ENCODE data around the gene ZNF217. TPM values are rescaled to one million over a fixed set of nuclear protein-coding genes. Genes with fewer than 3 reads are reported as not detected.
A peak's percentile ranks its signal among the peaks of the same experiment; 100 is the strongest.

Gene ZNF217
- total and polyA plus RNA-seq, 2 donors (not counting 1 experiment from before 2014, with no cell fraction given) = 15.5 to 92.6 TPM

DNA sequence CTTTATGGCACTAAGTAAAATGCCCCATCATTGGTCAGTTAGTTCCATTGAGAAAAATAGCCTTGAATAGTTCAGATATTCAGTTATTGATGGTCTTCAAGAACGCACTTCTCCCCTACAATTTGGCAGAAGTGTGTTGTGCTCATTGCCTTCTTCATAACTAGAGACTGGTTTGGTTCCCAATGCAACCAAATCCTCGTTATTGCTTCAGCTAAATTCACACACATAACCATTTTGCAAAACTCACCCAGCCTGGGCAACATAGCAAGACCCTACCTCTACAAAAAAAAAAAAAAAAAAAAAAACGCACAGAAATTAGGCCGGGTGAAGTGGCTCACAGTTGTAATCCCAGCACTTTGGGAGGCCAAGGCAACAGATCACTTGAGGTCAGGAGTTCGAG lies 32.1 kb downstream of the ZNF217 start:
- Mint-ChIP-seq H3K9me3 (ENCODE audit: insufficient read depth) (no peaks in the 10 kb centered on the region), H3K27me3 (no peaks in the 10 kb centered on the region), H3K4me1 (no peaks in the 10 kb centered on the region), H3K27ac (no peak overlapping the region), H3K4me3 (no peak overlapping the region)
- H3K4me1 ChIP-seq (ENCODE audit: control insufficient read depth in 2 of 2, insufficient read depth in 2 of 2, low read length in 2 of 2) = no peaks in the 10 kb centered on the region
- H3K79me2 ChIP-seq (ENCODE audit: control insufficient read depth, insufficient read depth, low read length) = peaks cover 13% of the 10 kb centered on the region
- no peaks in the 10 kb centered on the region for H4K20me1 ChIP-seq (ENCODE audit: control insufficient read depth, insufficient read depth, low read length, poor library complexity, severe bottlenecking)
- no peak overlapping the region for H3K4me2 ChIP-seq (replicated peaks; ENCODE audit: low read depth, low read length, poor library complexity, severe bottlenecking)
- no peak for ATAC-seq (ENCODE audit: low read depth)
- no peak for DNase-seq
- H3K9me3 ChIP-seq (ENCODE audit: control extremely low read depth in 1 of 3, control insufficient read depth in 2 of 3, insufficient read depth in 1 of 3, low read length in 2 of 3) = no peaks in the 10 kb centered on the region
- H3K27ac ChIP-seq (ENCODE audit: low read length in 2 of 2) = no peak overlapping the region
- no peaks in the 10 kb centered on the region for H3K27me3 ChIP-seq (replicated peaks in 1 of 4; ENCODE audit: control extremely low read depth in 1 of 4, control insufficient read depth in 3 of 4, insufficient read depth in 4 of 4, low read length in 3 of 4)
- H3K9ac ChIP-seq (ENCODE audit: low read length) = no peak overlapping the region
- TF ChIP-seq CTCF (IDR thresholded peaks at IDR 0.05) (no peak), EZH2 (IDR thresholded peaks at IDR 0.05; ENCODE audit: borderline replicate concordance, insufficient read depth, low read depth, low read length, poor library complexity, severe bottlenecking) (no peak)
- 80% methylated on average over 1 of the region's 5 CpGs for WGBS (ENCODE audit: insufficient coverage)
- CTCF ChIA-PET = interaction anchor here (0.7 to 1.3 kb wide), 3 partner anchors 76 to 378 kb away, joined by 3 to 5 read pairs (median 3); no protein-coding TSS in a partner anchor
- POLR2A ChIA-PET = no interaction called here
- H3K36me3 ChIP-seq (replicated peaks in 1 of 2; ENCODE audit: control extremely low read depth in 1 of 2, control insufficient read depth in 1 of 2, extremely low read depth in 1 of 2, insufficient read depth in 2 of 2, low read length in 1 of 2) = peaks cover 6 to 17% of the 10 kb centered on the region in 2 experiments
- H2AFZ ChIP-seq (ENCODE audit: insufficient read depth, low read depth, low read length, poor library complexity, severe bottlenecking) = no peak overlapping the region
- intact Hi-C loops (cut with micrococcal nuclease) = no loop called here
- no peak overlapping the region for H3K4me3 ChIP-seq (ENCODE audit: control extremely low read depth in 1 of 5, extremely low read depth in 1 of 5, insufficient read depth in 1 of 5, low read depth in 2 of 5, low read length in 4 of 5)

DNA sequence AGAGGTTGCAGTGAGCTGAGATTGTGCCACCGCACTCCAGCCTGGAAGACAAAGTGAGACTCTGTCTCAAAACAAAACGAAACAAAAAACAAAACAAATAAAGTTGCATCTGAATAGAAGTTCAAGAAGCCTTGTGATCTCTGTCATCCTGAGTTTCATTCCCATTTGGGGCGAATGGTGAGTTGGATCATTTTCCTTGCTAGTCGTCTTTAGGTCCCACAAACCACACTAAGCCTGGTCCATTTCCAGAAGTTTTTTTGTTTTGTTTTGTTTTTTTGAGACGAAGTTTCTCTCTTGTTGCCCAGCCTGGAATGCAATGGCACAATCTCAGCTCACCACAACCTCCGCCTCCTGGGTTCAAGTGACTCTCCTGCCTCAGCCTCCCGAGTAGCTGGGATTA lies 33.8 kb downstream of the ZNF217 start:
- Histone ChIP-seq H3K4me2 (replicated peaks; ENCODE audit: low read depth, low read length, poor library complexity, severe bottlenecking) (no peak overlapping the region), H3K27me3 (replicated peaks in 1 of 4; ENCODE audit: control extremely low read depth in 1 of 4, control insufficient read depth in 3 of 4, insufficient read depth in 4 of 4, low read length in 3 of 4) (no peaks in the 10 kb centered on the region), H3K4me1 (ENCODE audit: control insufficient read depth in 2 of 2, insufficient read depth in 2 of 2, low read length in 2 of 2) (no peaks in the 10 kb centered on the region), H3K27ac (ENCODE audit: low read length in 2 of 2) (no peak overlapping the region), H3K36me3 (replicated peaks in 1 of 2; ENCODE audit: control extremely low read depth in 1 of 2, control insufficient read depth in 1 of 2, extremely low read depth in 1 of 2, insufficient read depth in 2 of 2, low read length in 1 of 2) (peaks cover 0 to under 1% of the 10 kb centered on the region in 2 experiments), H2AFZ (ENCODE audit: insufficient read depth, low read depth, low read length, poor library complexity, severe bottlenecking) (no peak overlapping the region), H3K9ac (ENCODE audit: low read length) (no peak overlapping the region), H3K79me2 (ENCODE audit: control insufficient read depth, insufficient read depth, low read length) (no peaks in the 10 kb centered on the region), H4K20me1 (ENCODE audit: control insufficient read depth, insufficient read depth, low read length, poor library complexity, severe bottlenecking) (no peaks in the 10 kb centered on the region), H3K4me3 (ENCODE audit: control extremely low read depth in 1 of 5, extremely low read depth in 1 of 5, insufficient read depth in 1 of 5, low read depth in 2 of 5, low read length in 4 of 5) (no peak overlapping the region), H3K9me3 (ENCODE audit: control extremely low read depth in 1 of 3, control insufficient read depth in 2 of 3, insufficient read depth in 1 of 3, low read length in 2 of 3) (no peaks in the 10 kb centered on the region)
- no peaks in the 10 kb centered on the region for H3K9me3 Mint-ChIP-seq (ENCODE audit: insufficient read depth)
- TF ChIP-seq EZH2 (IDR thresholded peaks at IDR 0.05; ENCODE audit: borderline replicate concordance, insufficient read depth, low read depth, low read length, poor library complexity, severe bottlenecking) (no peak), CTCF (IDR thresholded peaks at IDR 0.05) (no peak)
- no peak for DNase-seq
- ChIA-PET POLR2A (no interaction called here), CTCF (interaction anchor here (1.1 kb wide), 1 partner anchor 356 kb away, joined by 3 read pairs; no protein-coding TSS in a partner anchor)
- no peak overlapping the region for H3K4me3 Mint-ChIP-seq
- H3K27ac Mint-ChIP-seq = peak overlapping the region; percentile 3
- ATAC-seq (ENCODE audit: low read depth) = no peak
- intact Hi-C loops (cut with micrococcal nuclease) = no loop called here
- H3K4me1 Mint-ChIP-seq = peaks cover 2% of the 10 kb centered on the region
- no peaks in the 10 kb centered on the region for H3K27me3 Mint-ChIP-seq
- WGBS (ENCODE audit: insufficient coverage) = no CpG with 5 or more reads among the region's 7 CpGs

Data from B cell (primary cell).